Measurements from ENCODE around the gene SMCO2. TPM values are rescaled to one million over a fixed set of nuclear protein-coding genes. Genes with fewer than 3 reads are reported as not detected.

Gene SMCO2
- total and polyA plus RNA-seq, 2 of the 4 experiments (the other 2 are of a cell fraction) = 0.19 TPM; not detected in 1

DNA sequence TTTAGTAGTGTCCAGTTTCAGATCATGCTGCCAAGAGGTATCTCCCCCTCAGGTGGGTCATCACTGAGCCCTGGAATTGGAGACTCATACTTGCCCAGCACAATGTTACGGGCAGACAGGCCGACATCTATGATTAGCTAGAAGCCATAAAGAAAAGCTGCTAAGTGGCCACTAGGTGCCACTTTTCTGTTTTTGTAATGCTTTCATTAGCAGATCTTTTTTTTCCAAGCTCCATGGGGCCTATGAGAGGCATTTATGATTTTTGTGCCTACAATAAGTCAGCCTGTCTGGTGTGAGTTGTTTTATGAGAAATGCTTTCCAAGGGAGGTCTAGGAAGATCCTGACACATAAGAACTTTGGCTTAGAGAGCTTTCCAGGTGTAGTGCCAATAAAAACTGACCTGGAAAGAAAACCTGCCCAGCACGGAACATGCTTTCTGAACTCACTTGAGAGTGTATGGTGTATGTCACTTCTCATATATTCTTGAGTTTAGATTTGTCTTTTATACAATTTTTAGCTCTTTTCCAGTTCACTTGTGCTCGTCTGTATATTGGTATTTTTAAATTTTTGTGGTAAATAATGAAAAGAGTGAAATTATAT is 21.8 kb upstream of the SMCO2 start:
- H3K4ac ChIP-seq (ENCODE audit: low read depth, low read length) = no peak overlapping the region
- peak; percentile 58 for DNase-seq
- no peak overlapping the region for H2BK120ac ChIP-seq (ENCODE audit: low read depth, low read length)
- H4K20me1 ChIP-seq (ENCODE audit: insufficient read depth, low read length) = no peaks in the 10 kb centered on the region
- no peak overlapping the region for H4K5ac ChIP-seq (ENCODE audit: low read depth, low read length)
- peak overlapping the region; percentile 33 for H2AFZ ChIP-seq (replicated peaks; ENCODE audit: low read length, poor library complexity)
- CTCF ChIA-PET = interaction anchor here (0.6 to 1.2 kb wide), 2 partner anchors 8 to 24 kb away, joined by 3 to 4 read pairs; no protein-coding TSS in a partner anchor
- intact Hi-C loops (cut with micrococcal nuclease) = loop anchor here (2.0 kb wide), 1 partner anchor 228 kb away; no protein-coding TSS in a partner anchor
- no peak overlapping the region for H3K4me2 ChIP-seq (ENCODE audit: low read depth, low read length)
- H2BK20ac ChIP-seq (ENCODE audit: low read depth, low read length) = 0 out of 2 replicates have a peak overlapping the region, but pooled peaks have one; percentile 9
- H4K8ac ChIP-seq (ENCODE audit: low read depth in 2 of 2, low read length in 2 of 2) = no peak overlapping the region; a peak in 1 of 4 replicates
- ATAC-seq (ENCODE audit: low read depth) = peak; percentile 73
- in situ Hi-C loops (cut with MboI; ENCODE audit: low sequenced_read_pairs) = no loop called here
- POLR2A ChIA-PET (ENCODE audit: unreplicated experiment) = no interaction called here
- H3K4me1 ChIP-seq (ENCODE audit: control insufficient read depth, insufficient read depth, low read length) = no peaks in the 10 kb centered on the region
- H3K9me1 ChIP-seq (ENCODE audit: insufficient read depth, low read length) = no peaks in the 10 kb centered on the region
- dilution Hi-C loops (cut with HindIII; ENCODE audit: low sequenced_read_pairs, unreplicated experiment) = no loop called here
- no peak overlapping the region for H3K9ac ChIP-seq (ENCODE audit: low read depth, low read length)
- H2BK15ac ChIP-seq (ENCODE audit: low read depth, low read length) = no peak overlapping the region
- TF ChIP-seq SMC3 (IDR thresholded peaks at IDR 0.05; ENCODE audit: low read depth, low read length) (peak; percentile 61), CTCF (conservative IDR thresholded peaks at IDR 0.05; ENCODE audit: low read depth, low read length) (peak; percentile 50), ELK1 (IDR thresholded peaks at IDR 0.05; ENCODE audit: borderline replicate concordance, low read depth, low read length) (no peak), USF2 (IDR thresholded peaks at IDR 0.05; ENCODE audit: low read depth, low read length) (no peak), RCOR1 (IDR thresholded peaks at IDR 0.05; ENCODE audit: insufficient replicate concordance, low read length) (no peak), MAFK (IDR thresholded peaks at IDR 0.05; ENCODE audit: low read depth, low read length) (no peak), POLR2A (IDR thresholded peaks at IDR 0.05; ENCODE audit: low read depth, low read length) (no peak), CHD1 (IDR thresholded peaks at IDR 0.05; ENCODE audit: low read depth, low read length) (no peak), CEBPB (IDR thresholded peaks at IDR 0.05; ENCODE audit: low read depth, low read length) (no peak), RAD21 (IDR thresholded peaks at IDR 0.05; ENCODE audit: low read length) (peak; percentile 61), MXI1 (IDR thresholded peaks at IDR 0.05; ENCODE audit: borderline replicate concordance, low read depth, low read length) (no peak)
- no peaks in the 10 kb centered on the region for H3K79me1 ChIP-seq (ENCODE audit: low read depth in 1 of 2, low read length in 2 of 2)
- no peaks in the 10 kb centered on the region for H3K9me3 ChIP-seq (ENCODE audit: control insufficient read depth, insufficient read depth, low read length)
- no peaks in the 10 kb centered on the region for H3K27me3 ChIP-seq (ENCODE audit: control insufficient read depth, insufficient read depth, low read length)
- no peak overlapping the region for H2AK9ac ChIP-seq (replicated peaks; ENCODE audit: low read depth, low read length, poor library complexity)
- no peaks in the 10 kb centered on the region for H3K36me3 ChIP-seq (ENCODE audit: control insufficient read depth, insufficient read depth, low read length)
- H3K18ac ChIP-seq (ENCODE audit: low read depth, low read length) = no peak overlapping the region
- no TSS peak for BruUV-seq (replicated peaks)
- H3K27ac ChIP-seq (ENCODE audit: insufficient read depth, low read length) = no peak overlapping the region
- H2AK5ac ChIP-seq (ENCODE audit: low read depth, low read length) = peak overlapping the region; percentile 43; the same call in 1 of the 2 replicates
- no peak overlapping the region for H3K23ac ChIP-seq (ENCODE audit: low read depth, low read length)
- no peak overlapping the region for H3K56ac ChIP-seq (ENCODE audit: extremely low read depth, insufficient read depth, low read length)
- H2BK5ac ChIP-seq (ENCODE audit: low read depth, low read length, poor library complexity, severe bottlenecking) = no peak overlapping the region
- H3K14ac ChIP-seq (replicated peaks; ENCODE audit: low read depth, low read length) = no peak overlapping the region
- H4K91ac ChIP-seq (ENCODE audit: insufficient read depth, low read depth, low read length) = no peak overlapping the region
- H3K4me3 ChIP-seq (ENCODE audit: insufficient read depth, low read depth, low read length) = no peak overlapping the region
- 83% methylated on average over 2 of the region's 4 CpGs; no CpG with 5 or more reads in 1 of the 2 experiments for WGBS, 2 experiments (ENCODE audit: extremely low coverage in 2 of 2, insufficient read length in 1 of 2)
